Gastrocnemius medialis (tissue), 4 donors: ENCODE results near the gene SHB.

Experiments used
- CTCF ChIP-seq, 5 experiments: fragments of 450-650 bp in 3 of 5; fragments of 200-600 bp in 2 of 5; sonication (generic) in 2 of 5; IDR thresholded peaks in 4 of 5; conservative IDR thresholded peaks in 1 of 5; 1 replicate in 4 of 5; 2 replicates in 1 of 5; pipeline ENCODE4 v1.5.1; 2016 to 2019; ENCODE audit warnings: antibody characterized with exemption in 5 of 5, mild to moderate bottlenecking in 3 of 5, moderate library complexity in 3 of 5
- POLR2A ChIP-seq, 2 donors: fragments of 450-650 bp; IDR thresholded peaks; one replicate each; pipeline ENCODE4 v1.6.1; 2017; ENCODE audit warnings: antibody characterized with exemption in 2 of 2, mild to moderate bottlenecking in 2 of 2, moderate library complexity in 2 of 2

GRCh38 chr9:37954581-37954981 is 114.4 kb downstream of the SHB start:
- TF ChIP-seq CTCF (IDR thresholded peaks at IDR 0.05 in 4 of 5, conservative IDR thresholded peaks at IDR 0.05 in 1 of 5) (no peak), POLR2A (IDR thresholded peaks at IDR 0.05) (no peak)
